HG02798 (cell line): ENCODE measurements around the gene CDH1.

Source experiments
- ATAC-seq: cut with Tn5 transposase; IDR thresholded peaks from one replicate; pipeline ENCODE4 v1.9.1; 2021; ENCODE audit warnings: mild to moderate bottlenecking; ENCODE audit not compliant: unreplicated experiment, poor library complexity

The CDH1 gene

GRCh38 chr16:68759062-68759461 is 22.0 kb downstream of the CDH1 start:
- no peak for ATAC-seq

GRCh38 chr16:68760671-68761275 is 23.7 kb downstream of the CDH1 start:
- peak; percentile 61 for ATAC-seq

- ATAC-seq: no peak
Measured at GRCh38 chr16:68762996-68763756, 26.1 kb downstream of the CDH1 start.

GRCh38 chr16:68764862-68765261 is 27.8 kb downstream of the CDH1 start:
- no peak for ATAC-seq

- no peak for ATAC-seq
Measured at GRCh38 chr16:68767581-68767980, 30.5 kb downstream of the CDH1 start.

GRCh38 chr16:68768175-68768574 is 31.1 kb downstream of the CDH1 start:
- no peak for ATAC-seq

- ATAC-seq: no peak
Measured at GRCh38 chr16:68768771-68769170, 31.7 kb downstream of the CDH1 start.

GRCh38 chr16:68770671-68771070 is 33.6 kb downstream of the CDH1 start:
- ATAC-seq: no peak

- no peak for ATAC-seq
Measured at GRCh38 chr16:68772030-68772681, 35.1 kb downstream of the CDH1 start.

GRCh38 chr16:68772871-68773270 is 35.8 kb downstream of the CDH1 start:
- no peak for ATAC-seq

- ATAC-seq: no peak
Measured at GRCh38 chr16:68774982-68775634, 38.0 kb downstream of the CDH1 start.

- peak; percentile 84 for ATAC-seq
Measured at GRCh38 chr16:68776821-68777485, 39.9 kb downstream of the CDH1 start.

- ATAC-seq: no peak
Measured at GRCh38 chr16:68778551-68779231, 41.6 kb downstream of the CDH1 start.

GRCh38 chr16:68779891-68780290 is 42.8 kb downstream of the CDH1 start:
- ATAC-seq: no peak

GRCh38 chr16:68781784-68782183 is 44.7 kb downstream of the CDH1 start:
- no peak for ATAC-seq

GRCh38 chr16:68782198-68783174 is 45.4 kb downstream of the CDH1 start:
- peak; percentile 73 for ATAC-seq

GRCh38 chr16:68784226-68784625 is 47.1 kb downstream of the CDH1 start:
- no peak for ATAC-seq

- no peak for ATAC-seq
Measured at GRCh38 chr16:68784721-68785120, 47.6 kb downstream of the CDH1 start.

- no peak for ATAC-seq
Measured at GRCh38 chr16:68785715-68786114, 48.6 kb downstream of the CDH1 start.
